ENCODE data around the gene DLX5.

The DLX5 gene

GRCh38 chr7:96987719-96988118, 36.9 kb downstream of the DLX5 start:
- Histone ChIP-seq H4K91ac (ENCODE audit: low read depth, low read length, poor library complexity) (no peak overlapping the region), H3K9me3 (replicated peaks in 1 of 2; ENCODE audit: control insufficient read depth in 2 of 2, insufficient read depth in 1 of 2, low read depth in 1 of 2, low read length in 2 of 2) (peaks cover 0 to 4% of the 10 kb centered on the region in 2 donors), H3K14ac (ENCODE audit: low read length) (no peak overlapping the region), H4K8ac (ENCODE audit: low read depth, low read length) (no peak overlapping the region), H2AK5ac (ENCODE audit: low read depth, low read length) (no peak overlapping the region), H2BK5ac (ENCODE audit: low read length) (no peak overlapping the region), H3K4me2 (ENCODE audit: insufficient read depth, low read length, poor library complexity, severe bottlenecking) (no peak overlapping the region), H3K27ac (replicated peaks; ENCODE audit: low read length) (no peak overlapping the region), H2AFZ (ENCODE audit: low read length) (no peak overlapping the region), H3K4me3 (ENCODE audit: low read length in 2 of 2) (no peak overlapping the region), H3K79me1 (ENCODE audit: low read depth, low read length) (no peaks in the 10 kb centered on the region), H2BK120ac (ENCODE audit: low read depth, low read length) (no peak overlapping the region), H3K36me3 (replicated peaks in 1 of 2; ENCODE audit: control insufficient read depth in 2 of 2, insufficient read depth in 2 of 2, low read length in 2 of 2) (no peaks in the 10 kb centered on the region), H3K18ac (ENCODE audit: low read length) (no peak overlapping the region), H3K23ac (ENCODE audit: low read depth, low read length, poor library complexity) (no peak overlapping the region), H2BK15ac (ENCODE audit: low read length) (no peak overlapping the region), H2BK12ac (ENCODE audit: low read length) (no peak overlapping the region), H3K27me3 (ENCODE audit: control insufficient read depth in 3 of 3, insufficient read depth in 3 of 3, low read depth in 1 of 3, low read length in 3 of 3) (peaks cover 20 to 71% (median 34%) of the 10 kb centered on the region in 3 experiments), H3K4me1 (ENCODE audit: control insufficient read depth in 2 of 2, insufficient read depth in 1 of 2, low read depth in 1 of 2, low read length in 2 of 2) (peaks cover 0 to 9% of the 10 kb centered on the region in 2 donors), H3K9ac (ENCODE audit: low read depth, low read length, poor library complexity) (no peak overlapping the region), H3K4ac (ENCODE audit: low read length) (no peak overlapping the region)
- no peak for DNase-seq (ENCODE audit: low spot score)

GRCh38 chr7:96986901-96987300, 37.7 kb downstream of the DLX5 start:
- Histone ChIP-seq H3K9me3 (replicated peaks in 1 of 2; ENCODE audit: control insufficient read depth in 2 of 2, insufficient read depth in 1 of 2, low read depth in 1 of 2, low read length in 2 of 2) (no peaks in the 10 kb centered on the region), H2BK15ac (ENCODE audit: low read length) (no peak overlapping the region), H3K18ac (ENCODE audit: low read length) (no peak overlapping the region), H2BK120ac (ENCODE audit: low read depth, low read length) (no peak overlapping the region), H3K9ac (ENCODE audit: low read depth, low read length, poor library complexity) (no peak overlapping the region), H2BK12ac (ENCODE audit: low read length) (no peak overlapping the region), H3K4me1 (ENCODE audit: control insufficient read depth in 2 of 2, insufficient read depth in 1 of 2, low read depth in 1 of 2, low read length in 2 of 2) (peaks cover 0 to 9% of the 10 kb centered on the region in 2 donors), H4K91ac (ENCODE audit: low read depth, low read length, poor library complexity) (no peak overlapping the region), H3K4me3 (ENCODE audit: low read length in 2 of 2) (no peak overlapping the region), H3K4me2 (ENCODE audit: insufficient read depth, low read length, poor library complexity, severe bottlenecking) (no peak overlapping the region), H3K23ac (ENCODE audit: low read depth, low read length, poor library complexity) (no peak overlapping the region), H3K14ac (ENCODE audit: low read length) (no peak overlapping the region), H2BK5ac (ENCODE audit: low read length) (no peak overlapping the region), H3K27ac (replicated peaks; ENCODE audit: low read length) (no peak overlapping the region), H2AK5ac (ENCODE audit: low read depth, low read length) (no peak overlapping the region), H4K8ac (ENCODE audit: low read depth, low read length) (no peak overlapping the region), H3K27me3 (ENCODE audit: control insufficient read depth in 3 of 3, insufficient read depth in 3 of 3, low read depth in 1 of 3, low read length in 3 of 3) (peaks cover 14 to 63% (median 26%) of the 10 kb centered on the region in 3 experiments), H3K36me3 (replicated peaks in 1 of 2; ENCODE audit: control insufficient read depth in 2 of 2, insufficient read depth in 2 of 2, low read length in 2 of 2) (no peaks in the 10 kb centered on the region), H3K79me1 (ENCODE audit: low read depth, low read length) (no peaks in the 10 kb centered on the region), H2AFZ (ENCODE audit: low read length) (no peak overlapping the region), H3K4ac (ENCODE audit: low read length) (no peak overlapping the region)
- WGBS, 2 donors (ENCODE audit: extremely low coverage in 2 of 2, insufficient read length in 2 of 2, insufficient replicate concordance in 1 of 2): no CpG with 5 or more reads among the region's 1 CpG
- no peak for DNase-seq (ENCODE audit: low spot score)

- no peak overlapping the region for H3K18ac ChIP-seq (ENCODE audit: low read length)
- no CpG with 5 or more reads among the region's 1 CpG for WGBS, 2 donors (ENCODE audit: extremely low coverage in 2 of 2, insufficient read length in 2 of 2, insufficient replicate concordance in 1 of 2)
These were observed 38.6 kb downstream of the DLX5 start for GRCh38 chr7:96985992-96986391.

GRCh38 chr7:96982586-96982985, 42.0 kb downstream of the DLX5 start:
- H2BK5ac ChIP-seq (ENCODE audit: low read length): no peak overlapping the region
- no peak overlapping the region for H4K8ac ChIP-seq (ENCODE audit: low read depth, low read length)
- no peak overlapping the region for H3K23ac ChIP-seq (ENCODE audit: low read depth, low read length, poor library complexity)
- no peak overlapping the region for H3K9ac ChIP-seq (ENCODE audit: low read depth, low read length, poor library complexity)
- DNase-seq (ENCODE audit: low spot score): no peak
- peaks cover 0 to 20% (median 0%) of the 10 kb centered on the region in 3 experiments for H3K27me3 ChIP-seq (ENCODE audit: control insufficient read depth in 3 of 3, insufficient read depth in 3 of 3, low read depth in 1 of 3, low read length in 3 of 3)
- no peaks in the 10 kb centered on the region for H3K4me1 ChIP-seq (ENCODE audit: control insufficient read depth in 2 of 2, insufficient read depth in 1 of 2, low read depth in 1 of 2, low read length in 2 of 2)
- no peak overlapping the region for H4K91ac ChIP-seq (ENCODE audit: low read depth, low read length, poor library complexity)
- no peak overlapping the region for H3K27ac ChIP-seq (replicated peaks; ENCODE audit: low read length)
- WGBS, 2 donors (ENCODE audit: extremely low coverage in 2 of 2, insufficient read length in 2 of 2, insufficient replicate concordance in 1 of 2): no CpG with 5 or more reads among the region's 1 CpG
- no peak overlapping the region for H3K18ac ChIP-seq (ENCODE audit: low read length)
- H2AK5ac ChIP-seq (ENCODE audit: low read depth, low read length): no peak overlapping the region
- H3K4me3 ChIP-seq (ENCODE audit: low read length in 2 of 2): no peak overlapping the region
- H2BK12ac ChIP-seq (ENCODE audit: low read length): no peak overlapping the region
- H2AFZ ChIP-seq (ENCODE audit: low read length): no peak overlapping the region
- H3K79me1 ChIP-seq (ENCODE audit: low read depth, low read length): no peaks in the 10 kb centered on the region
- no peak overlapping the region for H3K4ac ChIP-seq (ENCODE audit: low read length)
- no peak overlapping the region for H3K14ac ChIP-seq (ENCODE audit: low read length)
- H3K4me2 ChIP-seq (ENCODE audit: insufficient read depth, low read length, poor library complexity, severe bottlenecking): no peak overlapping the region
- no peaks in the 10 kb centered on the region for H3K36me3 ChIP-seq (replicated peaks in 1 of 2; ENCODE audit: control insufficient read depth in 2 of 2, insufficient read depth in 2 of 2, low read length in 2 of 2)
- no peak overlapping the region for H2BK120ac ChIP-seq (ENCODE audit: low read depth, low read length)
- H2BK15ac ChIP-seq (ENCODE audit: low read length): no peak overlapping the region
- no peaks in the 10 kb centered on the region for H3K9me3 ChIP-seq (replicated peaks in 1 of 2; ENCODE audit: control insufficient read depth in 2 of 2, insufficient read depth in 1 of 2, low read depth in 1 of 2, low read length in 2 of 2)

More at GRCh38 chr7:96985992-96986391, 38.6 kb downstream of the DLX5 start:
- no peaks in the 10 kb centered on the region for H3K79me1 ChIP-seq (ENCODE audit: low read depth, low read length)
- H2BK15ac ChIP-seq (ENCODE audit: low read length): no peak overlapping the region
- H4K91ac ChIP-seq (ENCODE audit: low read depth, low read length, poor library complexity): no peak overlapping the region
- H2BK120ac ChIP-seq (ENCODE audit: low read depth, low read length): no peak overlapping the region
- no peak overlapping the region for H2AFZ ChIP-seq (ENCODE audit: low read length)
- H3K4ac ChIP-seq (ENCODE audit: low read length): no peak overlapping the region
- H3K9ac ChIP-seq (ENCODE audit: low read depth, low read length, poor library complexity): no peak overlapping the region
- no peak overlapping the region for H3K4me3 ChIP-seq (ENCODE audit: low read length in 2 of 2)
- peaks cover 0 to 9% of the 10 kb centered on the region in 2 donors for H3K4me1 ChIP-seq (ENCODE audit: control insufficient read depth in 2 of 2, insufficient read depth in 1 of 2, low read depth in 1 of 2, low read length in 2 of 2)
- H2BK5ac ChIP-seq (ENCODE audit: low read length): no peak overlapping the region
- H3K27ac ChIP-seq (replicated peaks; ENCODE audit: low read length): no peak overlapping the region
- no peak overlapping the region for H2BK12ac ChIP-seq (ENCODE audit: low read length)
- no peak overlapping the region for H3K23ac ChIP-seq (ENCODE audit: low read depth, low read length, poor library complexity)
- H3K14ac ChIP-seq (ENCODE audit: low read length): no peak overlapping the region
- no peaks in the 10 kb centered on the region for H3K9me3 ChIP-seq (replicated peaks in 1 of 2; ENCODE audit: control insufficient read depth in 2 of 2, insufficient read depth in 1 of 2, low read depth in 1 of 2, low read length in 2 of 2)
- H3K36me3 ChIP-seq (replicated peaks in 1 of 2; ENCODE audit: control insufficient read depth in 2 of 2, insufficient read depth in 2 of 2, low read length in 2 of 2): no peaks in the 10 kb centered on the region
- no peak overlapping the region for H4K8ac ChIP-seq (ENCODE audit: low read depth, low read length)
- H3K4me2 ChIP-seq (ENCODE audit: insufficient read depth, low read length, poor library complexity, severe bottlenecking): no peak overlapping the region
- DNase-seq (ENCODE audit: low spot score): no peak
- no peak overlapping the region for H2AK5ac ChIP-seq (ENCODE audit: low read depth, low read length)
- H3K27me3 ChIP-seq (ENCODE audit: control insufficient read depth in 3 of 3, insufficient read depth in 3 of 3, low read depth in 1 of 3, low read length in 3 of 3): peaks cover 12 to 54% (median 22%) of the 10 kb centered on the region in 3 experiments

All from neuronal stem cell (in vitro differentiated cells).